Heart left ventricle (tissue), 16 donors: Measurements from ENCODE around the gene MAPKAPK3. TPM values are rescaled to one million over a fixed set of nuclear protein-coding genes. Genes with fewer than 3 reads are reported as not detected.

Experiments used
- ATAC-seq, 4 donors: fragments of 200-7000 bp; cut with Tn5 transposase; one replicate each; pipeline ENCODE4 v1.9.1; 2020 to 2022; ENCODE audit warnings: moderate library complexity in 4 of 4, mild to moderate bottlenecking in 3 of 4, moderate number of reproducible peaks in 1 of 4
- DNase-seq, 5 donors: peaks; one replicate each; pipeline ENCODE4 v3.0.0-alpha.2; 2020
- H3K27ac ChIP-seq, 12 donors: fragments of 200-600 bp; sonication (generic) in 4 of 12; one replicate each; pipeline versions ENCODE4 v1.5.0 to v1.8.0; 2016 to 2022; ENCODE audit warnings: mild to moderate bottlenecking in 2 of 12
- H3K27me3 ChIP-seq, 9 donors: fragments of 200-600 bp; sonication (generic) in 2 of 9; one replicate each; pipeline versions ENCODE4 v1.5.1 to v1.8.0; 2016 to 2022; ENCODE audit warnings: mild to moderate bottlenecking in 3 of 9
- H3K36me3 ChIP-seq, 9 donors: fragments of 200-600 bp; sonication (generic) in 2 of 9; one replicate each; pipeline versions ENCODE4 v1.5.0 to v1.8.0; 2018 to 2022; ENCODE audit warnings: mild to moderate bottlenecking in 2 of 9
- H3K4me1 ChIP-seq, 12 donors: fragments of 200-600 bp; sonication (generic) in 4 of 12; one replicate each; pipeline versions ENCODE4 v1.5.0 to v1.8.0; 2016 to 2022; ENCODE audit warnings: mild to moderate bottlenecking in 3 of 12
- H3K4me3 ChIP-seq, 12 donors: fragments of 200-600 bp; sonication (generic) in 4 of 12; one replicate each; pipeline versions ENCODE4 v1.5.0 to v1.8.0; 2017 to 2022; ENCODE audit warnings: mild to moderate bottlenecking in 9 of 12, moderate library complexity in 4 of 12
- H3K9me3 ChIP-seq, 12 donors: fragments of 200-600 bp; sonication (generic) in 4 of 12; one replicate each; pipeline versions ENCODE4 v1.5.0 to v1.8.0; 2016 to 2022; ENCODE audit warnings: mild to moderate bottlenecking in 1 of 12
- CTCF ChIP-seq, 12 donors: fragments of 200-600 bp; sonication (generic) in 4 of 12; IDR thresholded peaks; one replicate each; pipeline versions ENCODE4 v1.5.0 to v1.8.0; 2018 to 2022; ENCODE audit warnings: antibody characterized with exemption in 12 of 12, mild to moderate bottlenecking in 5 of 12
- POLR2A ChIP-seq, 2 donors: fragments of 450-650 bp; IDR thresholded peaks; one replicate each; pipeline ENCODE4 v1.6.1; 2017; ENCODE audit warnings: antibody characterized with exemption in 2 of 2, mild to moderate bottlenecking in 2 of 2, moderate library complexity in 2 of 2
- WGBS, 4 donors: extraction: QIAGEN DNeasy Blood & Tissue Kit in 2 of 4; methylation state at CpG; one replicate each; pipeline versions ENCODE4 v1.1.5 to v1.1.7; 2013 to 2018; 5-methylcytosine and 5-hydroxymethylcytosine counted together
- intact Hi-C, 10 donors: fragments of 100-400 bp; cut with DNase I; formaldehyde crosslinking; loops; one replicate each; pipeline versions ENCODE4 v1.11.1 to v1.14.2; 2022
- polyA plus RNA-seq, 2 donors: library from polyadenylated mRNA; stranded (reverse); fragments of 200-250 nt; gene quantifications; one replicate each; pipeline ENCODE4 v1.2.3, GENCODE V29; 2013
- total RNA-seq, 9 donors: library from RNA; depleted of rRNA in 2 of 9; stranded (reverse); fragments of >200 nt in 2 of 9; fragmentation: NEBNext Ultra II Directional in 3 of 9; extraction: Animal tissue kit (Norgen Biotek cat#: 25700) in 3 of 9; gene quantifications; one replicate each; pipeline versions ENCODE4 v1.1.0 to v1.2.4, GENCODE V29; 2016 to 2023
- donor health status: ischemic (EF 13 %, LVEDD 7.1; RV severe dilation, severe dysfunction).
- donor health status: healthy with polysubstance abuse.
- donor health status: DM: no; HTN: yes; CAD: no.
- donor health status: DM: no; HTN: no; CAD: no.
- donor health status: ischemic (EF 25% LVEDD 6.9; RV normal size, moderate dysfunction).
- donor health status: ischemic (EF 25% LVEDD 5.7; RV mildly dilated, moderate dysfunction).
- donor health status: healthy.
- donor health status: DM: yes; HTN: yes; CAD: no.
- donor health status: ischemic (EF 35%, LVEDD 5.7; RV mildly dilated, moderate dysfunction).
- donor health status: nonischemic (EF 11% LVEDD 7.7; RV severe dilation, severe dysfunction).
- donor health status: DM: yes; HTN: yes; CAD: no.
- donor health status: PGD.
- donor health status: ischemic (EF 29% LVEDD 5.4; RV normal size, mild dysfunction).
- donor health status: nonischemic (EF 23%, LVEDD 6.1; RV moderate dilation, normal function).

Gene MAPKAPK3
- total and polyA plus RNA-seq, 11 donors, result 226 to 398 (median 287) TPM

- Histone ChIP-seq H3K4me1 (peaks cover 5 to 81% (median 65%) of the 10 kb centered on the region in 12 donors), H3K9me3 (no peaks in the 10 kb centered on the region), H3K36me3 (peaks cover 0 to 40% (median 23%) of the 10 kb centered on the region in 9 donors), H3K27me3 (no peaks in the 10 kb centered on the region), H3K27ac (peak overlapping the region; percentile 77 to 100 (median 92)), H3K4me3 (peak overlapping the region; percentile 56 to 95 (median 80))
- TF ChIP-seq POLR2A (IDR thresholded peaks at IDR 0.05) (no peak), CTCF (IDR thresholded peaks at IDR 0.05) (no peak)
- intact Hi-C loops, result loop anchor here in 6 of 10 donors (5.0 to 10.0 kb wide), 10 partner anchors 94 to 1074 kb away; partner anchors contain the start of genes ZMYND10 (in 2 of the 6), CYB561D2 (in 1 of the 6), NPRL2 (in 1 of the 6) and TMEM115 (in 1 of the 6)
- 7 to 32% (median 10%) methylated on average over 4 to 10 of the region's 10 CpGs for whole genome bisulfite sequencing, 4 donors
- ATAC-seq (peak in 1 of 4 donors; percentile 0), DNase-seq (peak in 1 of 5 donors; percentile 61)
These were observed 5.9 kb upstream of the MAPKAPK3 start for GRCh38 chr3:50610992-50611463.

DNA sequence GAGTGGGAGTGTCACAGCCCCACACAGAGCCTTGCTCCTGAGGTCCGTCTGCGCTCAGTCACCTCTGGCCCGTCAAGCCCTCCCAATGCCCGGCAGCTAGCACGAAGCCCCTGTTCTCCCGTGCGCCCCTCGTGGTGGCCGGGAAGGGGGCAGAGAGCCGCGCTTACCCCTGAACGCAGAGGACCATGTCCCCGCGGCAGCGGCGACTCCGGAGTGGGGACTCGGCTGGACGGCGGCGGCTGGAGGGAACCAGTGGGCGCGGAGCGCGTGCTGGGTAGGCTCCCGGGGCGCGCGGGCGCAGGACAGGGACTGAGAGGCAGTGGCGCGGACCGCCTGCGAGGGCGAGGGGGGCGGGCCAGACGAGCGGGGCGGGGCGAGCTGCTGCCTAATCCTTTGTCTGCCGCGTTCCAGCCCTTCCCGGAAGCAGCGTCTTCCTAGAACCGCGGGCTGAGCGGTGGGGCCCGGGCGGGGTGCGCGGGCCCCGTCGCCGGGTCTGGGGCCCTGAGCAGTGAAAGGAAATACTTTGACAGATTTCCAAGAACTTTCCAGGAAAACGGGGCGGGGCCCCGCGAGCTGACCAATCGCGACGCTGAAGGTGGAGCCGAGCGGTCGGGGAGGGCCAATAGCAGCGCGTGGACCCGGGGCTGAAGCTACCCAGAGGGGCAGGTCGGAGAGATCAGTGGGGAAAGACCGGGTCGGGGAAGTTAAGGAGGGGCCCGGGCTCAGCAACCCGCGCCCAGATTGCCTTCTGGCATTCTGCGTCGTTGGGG is 5.3 kb upstream of the MAPKAPK3 start, which contains the start of gene CISH:
Gene CISH (minus strand): TSS at position 311 of the 770 bp plus-strand sequence. CDS start 124 bp downstream, at position 187.
- H3K36me3 ChIP-seq, result peaks cover 0 to 34% (median 17%) of the 10 kb centered on the region in 9 donors
- peak within 1 kb of the TSS; percentile 56 to 95 (median 80) for H3K4me3 ChIP-seq
- WGBS, 4 donors, result 0 to 1% (median 1%) methylated on average over 47 to 75 of the region's 75 CpGs
- intact Hi-C loops, result loop anchor here in 8 of 10 donors (1.0 to 10.0 kb wide), 12 partner anchors 39 to 1073 kb away; partner anchors contain the start of genes ZMYND10 (in 2 of the 8), CYB561D2 (in 1 of the 8), HEMK1 (in 1 of the 8) and NPRL2 (in 1 of the 8)
- no peaks in the 10 kb centered on the region for H3K27me3 ChIP-seq
- DNase-seq, result peak; percentile 96 to 98 (median 97)
- peak; percentile 80 to 86 (median 82) for ATAC-seq
- H3K9me3 ChIP-seq, result no peaks in the 10 kb centered on the region
- peaks cover 5 to 81% (median 63%) of the 10 kb centered on the region in 12 donors for H3K4me1 ChIP-seq
- TF ChIP-seq POLR2A (IDR thresholded peaks at IDR 0.05), result peak; percentile 21 to 56
- peak; percentile 7 to 59 (median 34) for TF ChIP-seq CTCF (IDR thresholded peaks at IDR 0.05)
- peak within 1 kb of the TSS; percentile 77 to 100 (median 92) for H3K27ac ChIP-seq

GRCh38 chr3:50612234-50612882 is 4.6 kb upstream of the MAPKAPK3 start:
- TF ChIP-seq POLR2A (IDR thresholded peaks at IDR 0.05) (peak in 1 of 2 donors; percentile 49), CTCF (IDR thresholded peaks at IDR 0.05) (no peak)
- intact Hi-C loops, result loop anchor here in 8 of 10 donors (1.0 to 10.0 kb wide), 12 partner anchors 40 to 1072 kb away; partner anchors contain the start of genes ZMYND10 (in 2 of the 8), CYB561D2 (in 1 of the 8), HEMK1 (in 1 of the 8) and NPRL2 (in 1 of the 8)
- Histone ChIP-seq H3K27me3 (no peaks in the 10 kb centered on the region), H3K9me3 (no peaks in the 10 kb centered on the region), H3K36me3 (peaks cover 0 to 27% (median 10%) of the 10 kb centered on the region in 9 donors), H3K27ac (peak overlapping the region; percentile 77 to 100 (median 92)), H3K4me3 (peak overlapping the region; percentile 4 to 95 (median 80)), H3K4me1 (peaks cover 5 to 77% (median 57%) of the 10 kb centered on the region in 12 donors)
- 5 to 11% (median 6%) methylated on average over 19 to 29 of the region's 29 CpGs for WGBS, 4 donors
- peak in 1 of 5 donors; percentile 44 for DNase-seq
- ATAC-seq, result no peak
